DMS153 (cell line): ENCODE data around the gene SGMS1.
"Not testable (repeated sequence)": the region's sequence is repeated elsewhere in the genome, so short reads cannot be mapped to it uniquely, and the experiment has no call there.

Experiments used
- DNase-seq: peaks from one replicate; lab custom pipeline; 2025; lab: John Stamatoyannopoulos, UW

The SGMS1 gene

DNA sequence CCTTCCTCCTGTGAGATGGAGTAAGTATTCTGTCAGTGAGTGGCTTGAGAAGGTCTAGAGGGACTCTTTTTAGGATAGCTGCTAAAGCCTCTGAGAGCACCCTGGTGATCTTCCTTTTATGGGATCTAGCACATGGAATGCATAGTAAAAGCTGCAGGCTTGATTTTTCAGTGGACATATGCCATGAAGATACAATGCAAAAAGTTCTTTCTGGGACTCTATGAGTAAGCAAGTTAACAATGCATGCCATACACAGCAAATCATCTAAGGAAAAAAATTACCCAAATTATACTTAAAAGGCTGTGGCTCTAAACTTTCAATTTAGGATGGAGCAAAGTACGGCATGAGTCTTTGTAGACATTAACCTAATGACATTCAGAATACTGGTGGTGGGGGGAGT is 154.5 kb downstream of the SGMS1 start:
- DNase-seq: no peak

DNA sequence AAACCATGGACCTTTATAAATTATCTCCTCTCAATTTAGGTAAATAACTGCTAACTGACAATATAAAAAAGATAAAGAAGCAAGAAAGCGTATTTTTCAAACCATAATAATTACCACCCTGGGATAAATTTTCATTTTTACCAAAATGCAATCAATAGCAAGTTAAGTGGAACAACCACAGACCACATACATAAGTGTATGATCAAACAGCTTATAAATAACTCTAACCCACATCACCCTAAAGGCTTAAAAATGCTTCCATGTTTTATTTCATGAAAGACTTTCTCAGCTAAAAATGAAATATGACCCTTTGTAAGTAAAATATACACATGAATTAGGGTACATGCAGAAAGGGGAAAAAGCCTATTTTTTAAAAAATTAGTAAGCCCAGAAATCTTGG is 156.5 kb downstream of the SGMS1 start:
- DNase-seq: no peak

DNA sequence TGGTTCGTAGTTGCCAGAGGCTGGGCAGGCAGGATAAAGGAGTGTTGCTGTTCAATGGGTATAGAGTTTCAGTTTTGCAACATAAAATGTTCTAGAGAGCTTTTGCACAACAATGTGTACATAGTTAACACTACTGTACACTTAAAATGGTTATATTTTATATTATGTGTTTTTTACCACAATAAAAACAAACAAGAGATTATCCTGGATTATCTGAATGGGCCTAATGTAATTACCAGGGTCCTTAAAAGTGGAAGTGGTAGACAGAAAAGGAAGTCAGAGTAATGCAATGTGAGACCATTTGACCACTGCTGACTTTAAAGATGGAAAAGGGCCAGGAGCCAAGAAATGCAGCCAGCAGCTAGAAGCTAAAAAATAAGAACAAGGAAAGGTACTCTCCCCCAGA is 159.7 kb downstream of the SGMS1 start:
- DNase-seq: no peak

DNA sequence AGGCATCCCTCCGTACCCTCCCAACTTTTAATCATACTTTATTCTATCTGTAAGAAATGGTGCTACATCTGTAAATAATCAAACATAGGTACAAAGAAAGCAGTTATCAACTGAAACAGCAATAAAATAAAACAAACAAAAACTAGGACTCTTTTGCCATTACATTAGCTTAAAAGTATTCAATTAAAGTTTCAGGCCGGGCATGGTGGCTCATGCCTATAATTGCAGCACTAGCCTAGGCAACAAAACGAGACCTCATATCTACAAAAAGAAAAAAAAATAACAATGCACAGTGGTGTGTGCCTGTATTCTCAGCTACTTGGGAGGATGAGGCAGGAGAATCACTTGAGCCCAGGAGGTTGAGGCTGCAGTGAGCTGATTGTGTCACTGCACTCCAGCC is 161.9 kb downstream of the SGMS1 start:
- DNase-seq: no peak

DNA sequence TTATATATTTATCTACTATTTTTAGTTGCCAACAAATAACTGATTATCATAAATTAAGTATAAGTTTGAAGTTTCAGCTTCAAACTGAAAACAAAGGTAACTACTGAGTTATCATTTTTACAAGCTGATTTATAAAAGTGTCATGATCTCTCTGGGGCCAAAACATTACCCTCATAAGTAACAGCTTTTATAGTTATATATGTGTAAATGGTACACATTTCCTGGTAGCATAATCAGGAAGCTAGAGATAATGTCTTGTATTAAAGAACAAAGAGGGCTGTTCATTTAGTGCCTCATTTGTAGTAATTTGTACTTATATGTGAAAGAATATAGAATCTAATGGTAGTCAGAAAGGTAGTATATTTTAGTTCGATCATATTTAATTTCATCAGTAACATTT is 162.6 kb downstream of the SGMS1 start:
- DNase-seq: no peak

DNA sequence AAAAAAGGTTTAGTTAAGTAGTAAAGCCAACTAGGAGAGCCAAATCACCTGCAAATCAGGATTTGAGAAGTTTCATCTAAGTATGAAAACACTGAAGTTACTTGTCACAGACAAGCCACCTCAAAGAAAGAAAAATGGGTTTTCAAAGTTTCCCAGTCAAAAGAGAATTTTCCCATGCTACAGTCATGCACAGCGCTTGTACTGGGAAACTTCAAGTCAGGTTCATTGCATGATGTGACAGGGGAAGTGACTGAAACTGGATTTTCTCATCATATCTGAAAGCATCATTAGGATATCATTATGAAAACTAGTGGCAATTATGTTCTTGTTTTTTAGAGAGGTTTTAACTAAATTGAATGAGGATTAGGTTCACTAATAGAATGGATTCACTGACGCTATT is 167.0 kb downstream of the SGMS1 start:
- DNase-seq: no peak

DNA sequence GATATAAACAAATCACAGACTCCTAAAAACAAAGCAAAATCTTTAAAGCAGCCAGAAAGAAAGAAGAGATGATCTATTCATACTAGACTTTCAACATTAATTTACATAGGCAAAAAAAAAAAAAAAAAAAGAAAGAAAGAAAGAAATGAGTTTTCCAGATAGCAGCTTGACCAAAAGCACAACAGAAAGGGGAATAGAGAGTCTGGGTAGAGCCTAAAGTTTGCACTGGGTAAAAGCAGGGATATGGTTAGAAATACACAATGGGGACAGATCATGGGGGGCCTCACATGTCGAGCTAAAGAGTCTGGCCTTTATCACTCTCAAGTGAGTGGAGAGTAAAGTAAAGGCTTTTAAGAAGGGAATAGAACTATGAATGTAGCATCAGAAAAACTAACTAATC is 169.8 kb downstream of the SGMS1 start:
- no peak for DNase-seq

DNA sequence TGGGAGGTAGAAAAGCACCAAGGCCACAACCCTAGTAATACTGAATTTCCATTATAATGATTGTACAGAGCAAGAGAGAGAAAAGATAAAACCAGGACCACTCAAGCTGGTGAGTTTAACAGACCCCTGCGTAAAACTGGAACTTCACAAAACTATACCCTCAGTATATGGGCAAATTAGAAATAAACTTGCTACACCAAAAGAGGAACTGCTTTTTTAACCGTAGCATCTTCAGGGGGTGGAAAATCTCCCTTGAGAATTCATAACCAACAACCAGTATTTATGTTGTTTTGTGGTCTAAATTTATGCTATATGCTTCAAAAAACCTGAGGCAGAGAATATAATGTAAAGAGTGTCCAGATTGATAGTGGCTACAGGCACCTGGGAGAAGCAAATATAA is 171.2 kb downstream of the SGMS1 start:
- DNase-seq: no peak

DNA sequence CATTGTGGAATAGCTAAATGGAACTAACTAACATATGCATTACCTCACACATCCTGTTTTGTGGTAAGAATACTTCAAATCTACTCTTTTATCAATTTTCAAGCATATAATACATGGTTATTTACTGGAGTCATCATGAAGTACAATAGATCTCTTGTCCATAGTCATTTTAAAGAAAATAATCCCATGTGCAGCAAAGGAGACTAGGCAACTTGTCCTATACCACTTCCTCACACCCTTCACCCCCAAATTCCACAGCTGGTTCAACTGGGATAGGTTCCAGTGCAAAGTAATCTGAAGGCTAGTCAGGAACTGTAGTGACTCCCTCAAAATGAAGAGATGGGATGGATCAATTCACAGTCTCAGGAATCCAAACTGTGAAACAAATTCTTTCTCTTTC is 176.1 kb downstream of the SGMS1 start:
- no peak for DNase-seq

DNA sequence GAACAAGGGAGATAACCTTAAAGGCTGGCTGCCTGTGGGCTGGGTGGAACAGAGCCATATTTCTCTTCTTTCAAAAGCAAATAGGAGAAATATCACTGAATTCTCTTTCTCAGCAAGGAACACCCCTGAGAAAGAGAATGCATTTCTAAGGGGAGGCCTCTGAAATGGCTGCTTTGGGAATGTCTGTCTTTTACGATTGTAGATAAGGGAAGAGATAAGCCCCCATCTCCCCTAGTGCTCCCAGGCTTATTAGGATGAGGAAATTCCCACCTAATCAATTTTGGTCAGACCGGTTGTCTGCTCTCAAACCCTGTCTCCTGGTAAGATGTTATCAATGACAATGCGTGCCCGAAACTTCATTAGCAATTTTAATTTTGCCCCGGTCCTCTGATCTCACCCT is 178.0 kb downstream of the SGMS1 start:
- DNase-seq: not testable (repeated sequence)

DNA sequence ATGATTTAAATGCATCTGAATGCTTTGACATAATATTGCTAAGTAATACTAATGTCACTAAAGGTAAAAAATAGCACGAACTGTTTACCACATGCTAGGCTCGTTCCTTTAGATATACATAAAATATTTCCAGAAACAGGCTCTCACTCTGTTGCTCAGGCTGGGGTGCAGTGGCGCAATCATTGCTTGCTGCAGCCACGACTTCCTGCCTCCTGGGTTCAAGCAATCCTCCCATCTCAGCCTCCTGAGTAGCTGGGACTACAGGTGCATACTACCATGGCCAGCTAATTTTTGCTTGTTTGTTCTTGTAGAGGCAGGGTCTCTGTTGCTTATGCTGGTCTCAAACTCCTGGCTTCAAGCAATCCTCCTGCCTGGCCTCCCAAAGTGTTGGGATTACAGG is 183.3 kb downstream of the SGMS1 start:
- DNase-seq: no peak

DNA sequence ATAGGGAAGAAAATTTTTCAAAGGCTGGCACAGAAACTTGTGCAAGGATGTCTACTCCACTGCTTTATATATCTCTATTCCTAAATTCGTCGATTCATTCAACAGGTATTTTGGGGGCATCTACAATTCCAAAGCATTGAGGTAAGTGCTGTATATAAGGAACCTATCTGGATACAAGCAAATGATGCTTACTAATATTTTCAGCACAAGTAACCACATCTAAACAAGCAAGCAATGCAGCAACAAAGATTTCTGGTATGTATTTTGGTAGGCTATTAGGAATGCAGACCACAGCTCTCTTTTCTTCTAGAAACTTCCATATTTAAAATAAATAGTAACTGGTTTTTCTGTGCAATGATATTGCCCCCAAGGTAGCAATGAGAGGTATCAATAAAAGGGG is 183.9 kb downstream of the SGMS1 start:
- no peak for DNase-seq

DNA sequence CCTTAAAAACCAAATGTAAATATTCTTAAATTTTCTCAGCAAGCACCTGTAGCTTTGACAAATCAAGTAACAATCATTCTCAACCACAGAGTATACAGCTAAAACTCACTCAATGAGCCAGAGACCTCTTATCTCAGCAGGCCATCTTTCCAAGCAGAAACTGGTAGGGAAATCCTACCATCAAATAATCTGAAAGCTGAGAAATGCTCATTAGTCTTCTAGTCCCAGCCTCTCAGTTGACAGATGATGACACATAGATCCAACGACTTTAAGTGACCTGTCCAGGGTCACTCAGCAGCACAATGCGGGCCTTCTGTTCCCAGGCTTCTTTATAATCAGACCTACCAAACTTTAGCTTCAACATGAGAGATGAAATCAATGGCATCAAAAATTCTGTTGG is 184.6 kb downstream of the SGMS1 start:
- DNase-seq: no peak

DNA sequence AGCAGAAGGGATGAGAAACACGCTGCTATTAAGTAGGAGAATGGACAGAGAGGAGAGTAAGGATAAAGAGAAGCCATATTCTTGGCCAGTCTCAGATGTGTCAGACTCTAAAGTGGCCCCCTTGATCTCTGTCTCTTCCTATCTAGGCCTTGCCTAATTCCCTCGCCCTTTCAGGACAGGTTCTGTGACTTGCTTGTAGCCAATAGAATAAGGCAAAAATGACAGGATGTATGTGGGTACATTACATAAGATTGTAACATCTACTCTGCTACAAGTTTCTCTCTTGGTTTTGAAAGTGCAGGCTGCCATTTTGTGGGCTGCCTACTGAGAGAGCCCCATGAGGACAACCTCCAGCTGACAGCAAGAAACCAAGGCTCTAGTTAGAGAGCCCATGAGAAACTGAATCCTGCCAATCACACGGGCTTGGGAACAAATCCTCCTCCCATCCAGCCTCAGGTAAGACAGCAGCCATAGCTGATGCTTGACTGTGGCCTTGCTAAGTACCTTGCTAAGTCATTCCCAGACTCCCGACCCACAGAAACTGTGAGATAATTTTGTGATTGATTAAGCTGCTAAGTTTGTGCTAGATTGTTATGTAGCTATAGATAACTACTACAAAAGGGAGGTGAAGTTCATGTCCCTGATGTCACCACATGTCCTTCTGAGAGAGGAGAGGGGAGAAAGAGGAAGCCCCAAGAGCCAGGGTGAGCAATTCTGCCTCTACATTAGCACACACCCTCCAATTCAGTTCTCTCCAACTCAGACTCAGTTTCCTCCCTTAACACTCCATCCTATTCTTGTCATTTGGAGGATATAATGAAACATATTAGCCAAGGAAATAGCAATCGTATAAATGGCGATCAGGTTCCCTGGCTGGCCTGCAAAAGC is 185.5 kb downstream of the SGMS1 start:
- no peak for DNase-seq

DNA sequence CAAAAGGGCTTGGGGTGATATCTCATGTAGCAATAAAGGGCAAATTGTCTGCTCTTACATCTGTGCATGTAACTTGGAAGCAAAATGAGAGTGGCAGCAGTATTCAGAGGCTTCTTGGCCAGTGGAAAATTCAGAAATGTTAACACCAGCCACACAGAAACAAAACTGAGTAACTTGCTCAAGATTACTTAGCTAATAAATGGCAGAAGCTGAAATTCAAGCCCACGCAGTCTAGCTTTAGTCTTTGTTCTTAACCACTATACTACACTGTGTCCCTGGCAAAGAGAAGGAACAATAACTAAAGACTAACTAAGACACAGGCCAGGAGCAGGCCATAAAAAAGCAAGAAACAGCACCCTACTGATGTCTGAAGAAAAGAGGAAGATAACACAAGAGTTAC is 186.5 kb downstream of the SGMS1 start:
- no peak for DNase-seq

DNA sequence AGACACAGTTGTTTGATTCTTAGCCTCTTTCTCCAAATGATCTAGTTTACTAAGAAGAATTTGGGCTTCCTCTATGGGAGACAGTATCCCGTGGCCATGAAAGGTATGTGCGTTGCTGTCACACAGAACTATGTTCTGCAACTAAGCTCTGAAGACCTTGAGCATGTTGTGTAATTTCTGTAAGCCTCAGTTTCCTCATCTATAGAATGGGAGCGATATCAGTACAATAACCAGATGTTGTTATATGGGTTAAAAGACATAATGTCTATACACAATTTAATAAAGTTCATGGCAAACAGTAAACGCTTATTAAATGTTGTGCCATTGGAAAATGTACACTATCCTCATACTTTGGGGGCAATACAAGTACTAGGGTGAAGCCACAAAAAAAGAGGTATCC is 187.0 kb downstream of the SGMS1 start:
- DNase-seq: no peak

DNA sequence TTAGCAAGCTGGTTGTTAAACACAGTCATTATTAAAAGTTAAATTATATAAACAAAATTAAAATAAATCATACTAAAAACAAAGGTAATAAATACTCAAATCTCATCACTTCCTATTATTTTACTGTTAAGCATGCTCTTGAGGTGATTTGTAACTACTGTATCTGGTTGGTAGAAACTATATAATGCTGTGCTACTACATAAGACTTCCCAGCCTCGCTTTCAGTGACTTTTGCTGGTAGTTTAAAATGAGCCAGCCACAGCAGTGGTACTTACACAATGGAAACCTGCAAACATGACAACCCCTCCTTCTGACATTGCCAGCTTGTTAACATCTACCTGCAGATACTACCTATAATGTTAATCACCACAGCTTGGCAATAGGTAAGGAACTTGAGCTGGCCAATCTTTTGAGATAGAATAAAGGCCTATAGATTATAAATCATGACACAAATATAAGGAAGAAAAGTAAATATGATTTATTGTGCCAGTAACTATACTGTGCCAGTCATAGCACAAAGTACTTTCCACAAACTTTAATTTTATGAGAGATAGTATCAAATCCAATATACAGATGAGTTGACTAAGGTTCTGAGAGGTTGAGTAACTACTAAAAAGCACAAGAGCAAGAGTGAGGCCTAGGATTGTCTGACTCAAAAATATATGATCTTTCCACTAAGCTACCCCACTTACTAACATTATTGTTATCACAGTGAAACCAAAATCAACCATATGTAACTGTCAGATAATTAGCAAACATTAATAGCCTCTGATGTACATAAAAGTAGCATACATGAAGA is 191.3 kb downstream of the SGMS1 start:
- no peak for DNase-seq

DNA sequence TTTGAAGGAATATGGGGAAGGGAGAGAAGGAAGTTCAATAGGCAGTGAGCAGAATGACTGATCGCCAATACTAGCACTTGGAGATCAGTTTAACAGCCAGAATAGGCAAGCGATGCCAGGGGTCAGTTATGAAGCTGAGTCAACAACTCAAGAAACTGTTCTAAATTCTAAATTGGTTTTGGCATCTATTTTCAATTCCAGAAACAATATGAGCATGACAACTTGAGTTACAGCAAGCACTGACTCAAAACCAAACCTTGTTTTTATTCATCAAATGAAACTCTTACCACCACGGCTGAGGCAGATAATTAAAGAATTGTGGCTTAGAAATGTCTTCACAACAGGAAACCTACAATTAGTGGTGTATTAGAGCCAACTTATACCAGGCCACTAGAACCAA is 192.0 kb downstream of the SGMS1 start:
- DNase-seq: no peak

DNA sequence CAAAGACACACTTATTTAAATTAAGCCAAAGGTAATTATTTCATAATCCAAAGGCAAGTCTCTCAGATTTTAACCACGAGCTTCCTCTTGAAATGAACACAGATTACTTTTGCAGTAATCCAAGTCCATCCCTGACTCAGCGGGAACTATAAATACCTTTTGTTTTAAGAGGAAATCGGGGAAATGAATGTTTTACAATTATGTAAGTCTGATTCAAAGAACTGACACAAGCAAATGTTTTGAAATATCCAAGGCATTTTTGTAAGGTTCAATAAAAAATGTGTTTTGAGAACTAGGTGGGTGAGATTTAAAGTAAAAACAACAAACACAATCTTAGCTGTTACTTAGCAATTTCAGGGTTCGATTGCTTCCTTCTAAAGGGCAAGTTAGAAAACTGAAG is 192.6 kb downstream of the SGMS1 start:
- DNase-seq: no peak

DNA sequence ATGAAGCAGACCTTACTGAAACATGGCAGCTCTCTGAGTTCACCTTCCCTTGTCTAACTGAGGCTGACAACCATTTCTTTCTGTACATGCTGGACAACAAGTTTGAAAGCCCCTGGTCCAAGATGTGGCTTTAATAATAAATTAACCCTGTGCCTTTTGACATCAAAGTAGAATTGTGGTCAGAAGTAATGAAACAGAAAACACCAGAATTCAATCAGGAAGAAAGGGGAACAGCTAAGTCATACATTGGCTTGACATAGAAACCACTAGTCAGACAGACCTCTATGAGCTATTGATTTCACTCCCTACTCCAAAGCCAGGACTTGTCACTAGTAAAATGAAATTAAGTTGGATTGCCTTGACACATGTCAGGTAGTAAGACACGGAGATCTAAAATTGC is 197.3 kb downstream of the SGMS1 start:
- DNase-seq: no peak

DNA sequence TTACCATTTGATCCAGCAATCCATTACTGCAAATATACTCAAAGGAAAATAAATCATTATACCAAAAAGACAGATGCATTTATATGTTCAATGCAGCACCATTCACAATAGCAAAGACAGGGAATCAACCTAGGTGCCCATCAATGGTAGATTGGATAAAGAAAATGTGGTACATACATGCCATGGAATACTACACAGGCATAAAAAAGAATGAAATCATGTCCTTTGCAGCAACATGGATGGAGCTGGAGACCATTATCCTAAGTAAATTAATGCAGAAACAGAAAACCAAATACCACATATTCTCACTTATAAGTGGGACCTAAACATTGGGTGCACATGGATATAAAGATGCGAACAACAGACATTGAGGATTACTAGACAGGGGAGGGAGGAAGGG is 198.5 kb downstream of the SGMS1 start:
- DNase-seq: not testable (repeated sequence)

DNA sequence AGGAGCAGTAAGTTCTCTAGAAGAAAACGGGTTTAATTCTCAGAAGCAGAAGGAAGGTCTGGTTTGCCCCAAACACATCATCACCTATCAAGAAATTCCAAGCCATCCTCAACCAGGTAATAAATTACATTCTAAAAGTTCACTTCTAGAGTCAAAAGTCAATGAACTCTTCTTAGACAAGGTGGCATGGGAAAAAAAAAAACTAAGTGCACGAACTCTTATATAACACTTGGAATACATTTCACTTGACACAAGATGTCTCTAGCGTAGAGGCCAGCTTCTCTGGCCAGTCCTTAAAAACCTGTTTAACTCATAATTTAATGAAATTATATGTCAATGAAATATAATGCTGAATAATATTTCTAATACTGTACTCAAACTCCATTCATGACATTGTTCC is 200.3 kb downstream of the SGMS1 start:
- DNase-seq: no peak

DNA sequence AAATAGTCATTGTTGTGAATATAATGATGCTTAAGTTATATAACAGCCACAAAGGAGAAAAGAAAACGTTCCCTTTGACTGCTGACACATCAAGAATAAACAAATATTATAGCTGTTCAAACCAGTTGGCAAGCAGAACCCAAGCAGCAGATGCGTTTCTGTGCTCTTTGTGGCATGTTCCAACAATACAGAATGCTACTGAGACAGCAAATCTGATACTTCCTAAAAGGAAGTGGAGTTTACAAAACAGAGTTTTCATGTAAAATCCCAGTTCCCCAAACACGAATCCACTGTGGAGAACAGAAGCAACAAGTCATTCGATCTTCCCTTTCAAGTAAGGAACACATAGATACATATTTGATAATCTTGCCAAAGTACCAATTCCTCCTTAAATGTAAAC is 201.5 kb downstream of the SGMS1 start:
- DNase-seq: peak; percentile 24
